ENCODE measurements around the gene NR2C2. TPM values are rescaled to one million over a fixed set of nuclear protein-coding genes. Genes with fewer than 3 reads are reported as not detected.

Gene NR2C2
- total RNA-seq, 1 experiment from 2014 or later, result 30.2 TPM

DNA sequence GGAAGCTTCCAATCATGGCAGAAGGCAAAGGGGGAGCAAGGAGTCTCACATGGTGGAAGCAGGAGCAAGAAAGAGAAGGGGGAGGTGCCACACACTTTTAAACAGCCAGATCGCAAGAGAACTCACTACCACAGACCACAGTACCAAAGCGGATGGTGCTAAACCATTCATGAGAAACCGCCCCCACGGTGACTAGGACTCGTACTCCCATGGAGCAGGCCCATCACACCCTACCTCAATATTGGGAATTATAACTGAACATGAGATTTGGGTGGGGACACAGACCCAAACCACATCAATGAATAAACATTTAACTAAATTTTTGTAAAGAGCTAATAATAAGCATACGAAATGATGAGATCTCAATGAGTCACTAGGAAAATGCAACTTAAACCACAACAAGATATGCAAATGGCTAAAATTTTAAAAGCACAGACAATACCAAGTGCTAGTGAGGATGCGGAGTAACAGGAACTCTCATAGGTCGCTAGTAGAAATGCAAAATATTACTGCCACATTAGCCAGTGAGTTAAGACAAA, 107.7 kb downstream of the NR2C2 start:
- H3K4me1 ChIP-seq (replicated peaks), result no peaks in the 10 kb centered on the region
- H3K9me3 ChIP-seq (replicated peaks), result no peaks in the 10 kb centered on the region
- peaks cover 50% of the 10 kb centered on the region for H3K36me3 ChIP-seq
- no peaks in the 10 kb centered on the region for H3K27me3 ChIP-seq (replicated peaks)
- H3K4me3 ChIP-seq, result no peak overlapping the region
- no peak for DNase-seq (ENCODE audit: low read depth in 1 of 2, low spot score in 2 of 2)
- H3K27ac ChIP-seq, result no peak overlapping the region

DNA sequence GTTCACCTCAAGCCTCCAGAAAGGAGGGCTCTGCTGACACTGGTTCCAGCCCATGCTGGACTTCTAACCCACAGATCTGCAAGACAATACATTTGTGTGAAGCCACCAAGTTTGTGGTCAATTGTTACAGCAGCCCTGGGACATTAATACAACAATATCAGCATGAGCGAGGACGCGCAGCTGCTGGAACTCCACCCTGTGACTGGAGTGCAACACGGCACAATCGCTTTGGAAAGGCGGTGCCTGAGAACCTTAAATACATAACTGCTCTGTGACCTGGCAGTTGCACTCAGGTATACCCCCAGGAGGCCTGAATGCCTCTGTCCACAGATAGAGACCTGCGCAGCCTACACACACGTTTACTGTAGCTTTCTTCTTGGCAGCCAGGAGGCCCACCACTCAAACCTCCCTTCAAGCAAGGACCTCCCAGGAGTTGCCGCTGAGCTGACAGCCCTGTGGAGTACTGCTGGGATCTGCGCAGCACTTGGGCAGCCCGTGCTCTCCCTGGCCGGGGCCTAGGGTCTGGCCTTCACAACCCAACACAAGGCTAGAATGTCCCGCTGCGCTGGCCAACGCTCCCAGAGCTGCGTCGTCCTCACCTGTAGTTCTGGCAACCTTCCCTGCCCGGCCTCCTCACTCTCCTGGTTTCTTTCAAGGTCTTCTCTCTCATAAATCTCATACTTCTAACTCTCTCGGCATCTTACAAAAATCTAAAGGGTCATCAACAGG, 109.5 kb downstream of the NR2C2 start:
- peaks cover 34% of the 10 kb centered on the region for H3K36me3 ChIP-seq
- H3K27me3 ChIP-seq (replicated peaks), result no peaks in the 10 kb centered on the region
- DNase-seq (ENCODE audit: low read depth in 1 of 2, low spot score in 2 of 2), result no peak
- no peaks in the 10 kb centered on the region for H3K9me3 ChIP-seq (replicated peaks)
- H3K27ac ChIP-seq, result no peak overlapping the region
- no peak overlapping the region for H3K4me3 ChIP-seq
- H3K4me1 ChIP-seq (replicated peaks), result no peaks in the 10 kb centered on the region

DNA sequence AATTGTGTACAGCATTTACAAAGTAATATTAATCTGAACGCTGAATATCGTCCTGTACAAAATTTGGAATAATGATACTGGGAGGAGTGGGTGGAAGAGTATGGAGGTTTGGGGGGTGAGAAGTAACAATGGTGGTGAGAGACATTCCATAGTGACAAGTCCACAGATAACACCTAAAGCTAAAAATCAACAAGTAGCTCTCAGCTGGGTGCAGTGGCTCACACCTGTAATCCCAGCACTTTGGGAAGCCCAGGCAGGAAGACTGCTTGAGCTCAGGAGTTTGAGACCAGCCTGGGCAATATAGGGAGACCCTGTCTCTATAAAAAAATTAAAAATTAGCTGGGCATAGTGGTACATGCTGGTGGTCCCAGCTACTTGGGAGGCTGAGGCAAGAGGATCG, 112.6 kb downstream of the NR2C2 start:
- H3K27ac ChIP-seq, result no peak overlapping the region
- H3K9me3 ChIP-seq (replicated peaks), result no peaks in the 10 kb centered on the region
- H3K4me3 ChIP-seq, result no peak overlapping the region
- peaks cover 12% of the 10 kb centered on the region for H3K4me1 ChIP-seq (replicated peaks)
- H3K27me3 ChIP-seq (replicated peaks), result no peaks in the 10 kb centered on the region
- DNase-seq (ENCODE audit: low read depth in 1 of 2, low spot score in 2 of 2), result no peak
- H3K36me3 ChIP-seq, result peaks cover 23% of the 10 kb centered on the region

DNA sequence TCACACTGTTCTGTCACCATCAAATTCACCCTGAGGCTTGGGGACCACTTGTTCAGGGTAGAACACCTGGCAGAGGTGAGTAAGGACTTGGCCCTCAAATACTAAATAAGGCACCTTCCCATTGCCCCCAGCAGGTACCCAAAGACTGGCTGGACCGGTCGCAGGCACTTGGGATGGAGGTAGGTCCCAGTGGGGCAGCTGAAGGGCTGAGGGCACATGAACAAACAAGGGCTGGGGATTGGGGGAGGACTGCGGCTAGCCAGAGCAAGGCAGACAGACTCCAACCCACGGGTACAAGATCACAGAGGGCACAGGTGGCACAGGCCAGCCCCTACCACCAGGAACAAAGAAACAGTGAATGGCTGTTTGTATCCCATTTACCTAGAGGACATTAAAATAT, 115.9 kb downstream of the NR2C2 start:
- no peak overlapping the region for H3K4me3 ChIP-seq
- peaks cover 12% of the 10 kb centered on the region for H3K4me1 ChIP-seq (replicated peaks)
- no peaks in the 10 kb centered on the region for H3K27me3 ChIP-seq (replicated peaks)
- H3K9me3 ChIP-seq (replicated peaks), result no peaks in the 10 kb centered on the region
- peaks cover 11% of the 10 kb centered on the region for H3K36me3 ChIP-seq
- no peak overlapping the region for H3K27ac ChIP-seq
- no peak for DNase-seq (ENCODE audit: low read depth in 1 of 2, low spot score in 2 of 2)

- Histone ChIP-seq H3K9me3 (replicated peaks) (no peaks in the 10 kb centered on the region), H3K4me1 (replicated peaks) (peaks cover 12% of the 10 kb centered on the region), H3K4me3 (peak overlapping the region; percentile 71), H3K27me3 (replicated peaks) (no peaks in the 10 kb centered on the region), H3K27ac (no peak overlapping the region), H3K36me3 (peaks cover 8% of the 10 kb centered on the region)
- DNase-seq (ENCODE audit: low read depth in 1 of 2, low spot score in 2 of 2), result no peak
Measured at GRCh38 chr3:15063656-15064286, 116.4 kb downstream of the NR2C2 start.

DNA sequence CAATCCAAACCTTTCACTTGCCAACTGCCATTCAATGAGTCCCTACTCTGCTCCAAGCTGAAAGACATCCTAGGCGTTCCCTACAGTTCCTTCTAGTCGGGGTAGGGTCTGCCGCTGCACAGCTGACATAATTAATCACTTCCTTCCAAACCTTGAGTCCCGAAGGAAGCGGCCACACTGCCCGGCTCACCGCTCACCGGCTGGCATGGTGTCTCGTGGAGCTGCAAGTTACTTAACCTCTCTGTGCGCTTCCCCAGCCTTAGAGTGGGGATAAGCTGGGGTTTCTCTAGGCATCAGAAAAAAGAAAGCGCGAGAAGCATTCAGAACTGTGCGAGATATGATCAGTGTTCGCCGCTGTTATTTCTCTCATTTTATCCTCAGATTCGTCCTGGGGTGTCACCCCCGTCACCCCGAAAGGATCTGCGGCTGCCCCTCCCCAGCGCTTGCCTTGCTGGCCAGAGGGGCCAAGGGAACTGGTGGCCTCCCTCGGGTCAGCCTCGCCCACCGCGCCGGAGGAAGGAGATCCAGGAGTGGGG, 117.0 kb downstream of the NR2C2 start:
- peak in 1 of 2 experiments; percentile 11 for DNase-seq (ENCODE audit: low read depth in 1 of 2, low spot score in 2 of 2)

DNA sequence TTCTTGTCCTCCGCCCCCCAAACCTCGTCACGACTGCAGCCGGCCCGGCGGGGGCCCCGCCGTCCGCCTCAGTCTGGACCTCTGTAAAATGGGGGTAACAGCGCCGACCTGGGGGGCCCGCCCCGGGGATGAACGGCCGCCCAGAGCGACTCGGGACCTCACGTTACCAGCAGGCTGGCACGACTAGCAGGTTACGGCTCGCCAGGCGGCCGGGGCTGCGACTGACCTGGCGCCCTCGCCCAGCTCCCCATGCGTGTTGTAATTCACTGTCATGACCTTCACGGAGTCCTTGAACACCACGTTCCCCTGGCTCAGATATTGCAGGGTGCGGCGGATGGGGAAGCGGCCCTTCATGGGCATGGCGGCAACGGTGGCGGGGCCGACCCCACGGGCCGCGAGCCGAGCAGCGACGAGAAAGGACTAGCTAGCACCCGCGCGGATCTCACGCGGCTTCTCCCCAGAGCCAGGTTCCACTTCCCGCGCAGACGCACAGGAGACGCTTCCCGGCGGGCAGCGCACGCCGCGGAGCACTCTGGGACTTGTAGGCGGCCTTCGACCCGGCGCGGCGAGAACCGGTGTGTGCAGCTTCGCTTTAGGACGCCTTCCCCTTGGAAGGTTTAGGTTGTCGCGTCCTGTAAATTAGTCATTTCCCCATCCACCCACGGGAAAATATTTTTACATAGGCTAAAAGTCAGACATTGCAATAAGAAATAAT, 117.6 kb downstream of the NR2C2 start, which contains the start of gene MRPS25:
MRPS25 (minus strand) TSS at position 481 of the 715 bp plus-strand sequence; CDS start at position 360, 121 bp downstream.
- DNase-seq (ENCODE audit: low read depth in 1 of 2, low spot score in 2 of 2), result peak; percentile 75 to 87
- Histone ChIP-seq H3K27ac (peak within 1 kb of the TSS; percentile 28; the same call in 1 of the 2 replicates), H3K9me3 (replicated peaks) (no peaks in the 10 kb centered on the region), H3K4me1 (replicated peaks) (peaks cover 12% of the 10 kb centered on the region), H3K27me3 (replicated peaks) (no peaks in the 10 kb centered on the region), H3K36me3 (peaks cover 6% of the 10 kb centered on the region), H3K4me3 (peak within 1 kb of the TSS; percentile 71)

More for the DNA sequence above, 117.0 kb downstream of the NR2C2 start:
- Histone ChIP-seq H3K4me3 (peak overlapping the region; percentile 71), H3K27me3 (replicated peaks) (no peaks in the 10 kb centered on the region), H3K4me1 (replicated peaks) (peaks cover 12% of the 10 kb centered on the region), H3K36me3 (peaks cover 6% of the 10 kb centered on the region), H3K9me3 (replicated peaks) (no peaks in the 10 kb centered on the region), H3K27ac (0 out of 2 replicates have a peak overlapping the region, but pooled peaks have one; percentile 28)

GRCh38 chr3:15065550-15066007, 118.2 kb downstream of the NR2C2 start:
- Histone ChIP-seq H3K9me3 (replicated peaks) (no peaks in the 10 kb centered on the region), H3K4me1 (replicated peaks) (peaks cover 12% of the 10 kb centered on the region), H3K27ac (no peak overlapping the region), H3K36me3 (peaks cover 6% of the 10 kb centered on the region), H3K27me3 (replicated peaks) (no peaks in the 10 kb centered on the region), H3K4me3 (peak overlapping the region; percentile 71)
- DNase-seq (ENCODE audit: low read depth in 1 of 2, low spot score in 2 of 2), result no peak

DNA sequence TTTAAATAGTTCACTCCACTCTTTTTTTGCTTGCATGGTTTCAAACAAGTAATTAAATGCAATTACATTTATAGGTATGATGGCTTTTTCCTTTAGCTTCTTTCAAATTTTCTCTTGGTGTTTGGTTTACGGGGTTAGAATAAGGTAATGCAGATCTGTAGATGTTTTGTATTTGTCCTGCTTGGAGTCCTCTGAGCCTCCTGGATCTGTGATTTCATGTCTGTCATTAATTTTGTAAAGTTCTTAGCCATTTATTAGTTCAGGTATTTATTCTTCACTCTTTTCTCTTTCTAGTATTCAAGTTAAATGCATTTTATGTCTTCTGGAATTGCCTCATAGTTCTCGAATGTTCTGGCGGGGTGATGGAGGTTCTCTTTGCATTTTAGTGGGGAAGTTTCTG, 119.1 kb downstream of the NR2C2 start:
- no peak overlapping the region for H3K4me3 ChIP-seq
- DNase-seq (ENCODE audit: low read depth in 1 of 2, low spot score in 2 of 2), result no peak
- H3K4me1 ChIP-seq (replicated peaks), result peaks cover 12% of the 10 kb centered on the region
- H3K27me3 ChIP-seq (replicated peaks), result no peaks in the 10 kb centered on the region
- H3K36me3 ChIP-seq, result peaks cover 13% of the 10 kb centered on the region
- no peak overlapping the region for H3K27ac ChIP-seq
- no peaks in the 10 kb centered on the region for H3K9me3 ChIP-seq (replicated peaks)

DNA sequence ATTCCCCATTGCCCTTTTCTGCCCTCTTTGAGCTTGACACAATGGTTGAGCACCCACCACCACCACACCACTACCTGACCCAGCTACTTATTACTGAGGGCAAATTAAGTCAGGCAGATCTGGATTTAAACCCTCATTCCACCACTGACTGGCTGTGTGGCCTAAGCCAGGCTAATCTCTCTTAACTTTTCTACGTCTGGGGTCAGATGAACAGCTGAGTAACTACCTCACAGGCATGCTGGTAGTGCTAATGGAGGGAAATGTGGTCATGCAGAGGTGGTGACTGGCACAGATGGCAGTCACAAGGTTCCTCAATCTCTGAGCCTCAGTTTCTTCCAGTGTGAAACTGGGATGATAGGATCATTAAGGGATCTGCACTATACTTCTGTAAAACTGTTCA, 122.1 kb downstream of the NR2C2 start:
- H3K27ac ChIP-seq, result no peak overlapping the region
- no peak overlapping the region for H3K4me3 ChIP-seq
- H3K36me3 ChIP-seq, result peaks cover 39% of the 10 kb centered on the region

GRCh38 chr3:15071699-15072098, 124.3 kb downstream of the NR2C2 start:
- Histone ChIP-seq H3K36me3 (peaks cover 57% of the 10 kb centered on the region), H3K4me1 (replicated peaks) (no peaks in the 10 kb centered on the region), H3K4me3 (no peak overlapping the region), H3K9me3 (replicated peaks) (no peaks in the 10 kb centered on the region), H3K27me3 (replicated peaks) (no peaks in the 10 kb centered on the region), H3K27ac (no peak overlapping the region)
- DNase-seq (ENCODE audit: low read depth in 1 of 2, low spot score in 2 of 2), result no peak

More for the DNA sequence above, 122.1 kb downstream of the NR2C2 start:
- H3K9me3 ChIP-seq (replicated peaks), result no peaks in the 10 kb centered on the region
- no peaks in the 10 kb centered on the region for H3K27me3 ChIP-seq (replicated peaks)
- no peaks in the 10 kb centered on the region for H3K4me1 ChIP-seq (replicated peaks)
- DNase-seq (ENCODE audit: low read depth in 1 of 2, low spot score in 2 of 2), result no peak

- DNase-seq (ENCODE audit: low read depth in 1 of 2, low spot score in 2 of 2), result no peak
- H3K4me1 ChIP-seq (replicated peaks), result no peaks in the 10 kb centered on the region
- H3K4me3 ChIP-seq, result no peak overlapping the region
- H3K36me3 ChIP-seq, result peaks cover 81% of the 10 kb centered on the region
- no peaks in the 10 kb centered on the region for H3K27me3 ChIP-seq (replicated peaks)
- no peak overlapping the region for H3K27ac ChIP-seq
- no peaks in the 10 kb centered on the region for H3K9me3 ChIP-seq (replicated peaks)
Measured at GRCh38 chr3:15074500-15074899, 127.1 kb downstream of the NR2C2 start.

- DNase-seq (ENCODE audit: low read depth in 1 of 2, low spot score in 2 of 2), result no peak
- H3K36me3 ChIP-seq, result peaks cover 78% of the 10 kb centered on the region
- H3K4me1 ChIP-seq (replicated peaks), result no peaks in the 10 kb centered on the region
Measured at GRCh38 chr3:15079091-15079490, 131.7 kb downstream of the NR2C2 start.

More at GRCh38 chr3:15079091-15079490, 131.7 kb downstream of the NR2C2 start:
- no peak overlapping the region for H3K27ac ChIP-seq
- H3K4me3 ChIP-seq, result no peak overlapping the region
- no peaks in the 10 kb centered on the region for H3K9me3 ChIP-seq (replicated peaks)
- no peaks in the 10 kb centered on the region for H3K27me3 ChIP-seq (replicated peaks)
